Ovary (tissue), 9 donors: ENCODE data around the gene ARHGEF9. TPM values are rescaled to one million over a fixed set of nuclear protein-coding genes. Genes with fewer than 3 reads are reported as not detected.

Experiments
- DNase-seq, 5 donors: peaks; one replicate each; pipeline ENCODE4 v3.0.0-alpha.2; 2019 to 2020
- H3K27ac ChIP-seq, 2 donors: fragments of 200-600 bp; one replicate each; pipeline versions ENCODE4 v1.5.1 to v1.8.0; 2019 to 2022
- H3K27me3 ChIP-seq: fragments of 200-600 bp; one replicate; pipeline ENCODE4 v1.8.0; 2022
- H3K36me3 ChIP-seq: fragments of 200-600 bp; sonication (generic); one replicate; pipeline ENCODE4 v1.5.1; 2019
- H3K4me1 ChIP-seq: one replicate; pipeline ENCODE4 v1.8.1; 2013; ENCODE audit warnings: mild to moderate bottlenecking, moderate library complexity; ENCODE audit not compliant: insufficient read depth
- H3K4me3 ChIP-seq: fragments of 200-600 bp; sonication (generic); one replicate; pipeline ENCODE4 v1.5.1; 2017
- H3K9me3 ChIP-seq, 2 donors: fragments of 200-600 bp in 1 of 2; sonication (generic) in 1 of 2; one replicate each; pipeline versions ENCODE4 v1.5.1 to v1.8.1; 2013 to 2019; ENCODE audit warnings: mild to moderate bottlenecking in 1 of 2, moderate library complexity in 1 of 2
- EP300 ChIP-seq: sonication (generic); formaldehyde crosslinking; IDR thresholded peaks from one replicate; pipeline ENCODE4 v1.6.1; 2017; ENCODE audit warnings: antibody characterized with exemption
- POLR2A ChIP-seq: fragments of 450-650 bp; IDR thresholded peaks from one replicate; pipeline ENCODE4 v1.6.1; 2017; ENCODE audit warnings: antibody characterized with exemption, mild to moderate bottlenecking, moderate library complexity
- WGBS, 3 donors: extraction: QIAGEN DNeasy Blood & Tissue Kit in 1 of 3; methylation state at CpG; one replicate each; pipeline versions ENCODE4 v1.1.5 to v1.1.7; 2013 to 2017; 5-methylcytosine and 5-hydroxymethylcytosine counted together
- intact Hi-C, 4 donors: fragments of 100-400 bp; cut with DNase I; formaldehyde crosslinking; loops; one replicate each; pipeline versions ENCODE4 v1.11.0 to v1.15.1; 2022 to 2023
- polyA plus RNA-seq, 2 donors: library from polyadenylated mRNA; stranded (reverse); fragments of 200-250 nt in 1 of 2; fragments of 350-450 nt in 1 of 2; fragmentation: Illumina TruSeq in 1 of 2; extraction: RNeasy Lipid Tissue Mini Kit (QIAGEN cat#74804) in 1 of 2; gene quantifications; one replicate each; pipeline ENCODE4 v1.2.3, GENCODE V29; 2013 to 2014
- total RNA-seq, 7 donors: library from RNA; depleted of rRNA in 2 of 7; stranded (reverse); fragments of >200 nt in 2 of 7; fragmentation: NEBNext Ultra II Directional in 3 of 7; extraction: Animal tissue kit (Norgen Biotek cat#: 25700) in 3 of 7; gene quantifications; one replicate each; pipeline versions ENCODE4 v1.1.0 to v1.2.4, GENCODE V29; 2016 to 2023
- TF ChIP-seq, protein P1 (sequence below), 3 donors: fragments of 450-650 bp in 2 of 3; fragments of 200-600 bp in 1 of 3; IDR thresholded peaks; one replicate each; pipeline versions ENCODE4 v1.5.1 to v1.8.0; 2016 to 2022; ENCODE audit warnings: antibody characterized with exemption in 3 of 3, mild to moderate bottlenecking in 1 of 3
- donor health status: DM: no; HTN: no; CAD: no; lungs with moderate emphysema.
- donor health status: DM: no; HTN: no; CAD: no.
- donor health status: Bipolar disorder and iron deficiency.
- donor health status: DM: yes; HTN: yes; CAD: no.
- donor health status: DM: no; HTN: no; CAD: no.
- donor health status: DM: yes; HTN: yes; CAD: no.

Gene ARHGEF9
- total and polyA plus RNA-seq, 9 donors: 13.4 to 32.2 (median 24.1) TPM

DNA sequence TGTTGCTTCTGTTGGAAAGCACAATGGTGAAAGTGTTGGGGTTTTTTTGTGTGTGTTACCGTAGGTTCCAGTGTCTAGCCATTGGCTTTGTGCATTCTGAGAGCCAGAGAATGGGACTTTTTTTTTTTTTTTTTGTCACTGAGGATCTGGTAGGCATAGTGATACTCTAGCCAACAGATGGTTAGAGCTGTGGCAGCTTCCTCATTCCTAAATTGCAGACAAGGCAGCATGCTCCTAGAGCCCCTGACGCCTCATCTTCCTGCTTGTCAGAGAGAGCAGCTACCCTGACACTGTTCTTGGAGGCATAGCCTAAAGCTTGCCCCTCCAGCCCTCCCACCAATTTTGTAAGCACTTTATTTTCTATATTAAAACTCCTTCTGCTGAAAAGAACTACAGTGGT, 27.0 kb downstream of the ARHGEF9 start:
- Histone ChIP-seq H3K27me3 (no peaks in the 10 kb centered on the region), H3K27ac (no peak overlapping the region), H3K9me3 (no peaks in the 10 kb centered on the region), H3K4me3 (no peak overlapping the region), H3K36me3 (no peaks in the 10 kb centered on the region), H3K4me1 (no peaks in the 10 kb centered on the region)
- no peak for DNase-seq
- TF ChIP-seq POLR2A: no peak
- TF ChIP-seq, protein P1, sequence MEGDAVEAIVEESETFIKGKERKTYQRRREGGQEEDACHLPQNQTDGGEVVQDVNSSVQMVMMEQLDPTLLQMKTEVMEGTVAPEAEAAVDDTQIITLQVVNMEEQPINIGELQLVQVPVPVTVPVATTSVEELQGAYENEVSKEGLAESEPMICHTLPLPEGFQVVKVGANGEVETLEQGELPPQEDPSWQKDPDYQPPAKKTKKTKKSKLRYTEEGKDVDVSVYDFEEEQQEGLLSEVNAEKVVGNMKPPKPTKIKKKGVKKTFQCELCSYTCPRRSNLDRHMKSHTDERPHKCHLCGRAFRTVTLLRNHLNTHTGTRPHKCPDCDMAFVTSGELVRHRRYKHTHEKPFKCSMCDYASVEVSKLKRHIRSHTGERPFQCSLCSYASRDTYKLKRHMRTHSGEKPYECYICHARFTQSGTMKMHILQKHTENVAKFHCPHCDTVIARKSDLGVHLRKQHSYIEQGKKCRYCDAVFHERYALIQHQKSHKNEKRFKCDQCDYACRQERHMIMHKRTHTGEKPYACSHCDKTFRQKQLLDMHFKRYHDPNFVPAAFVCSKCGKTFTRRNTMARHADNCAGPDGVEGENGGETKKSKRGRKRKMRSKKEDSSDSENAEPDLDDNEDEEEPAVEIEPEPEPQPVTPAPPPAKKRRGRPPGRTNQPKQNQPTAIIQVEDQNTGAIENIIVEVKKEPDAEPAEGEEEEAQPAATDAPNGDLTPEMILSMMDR (IDR thresholded peaks at IDR 0.05): no peak
- no peak for TF ChIP-seq EP300
- intact Hi-C loops: no loop called here
- WGBS, 3 donors: 64 to 76% (median 68%) methylated on average over 2 of the region's 2 CpGs

DNA sequence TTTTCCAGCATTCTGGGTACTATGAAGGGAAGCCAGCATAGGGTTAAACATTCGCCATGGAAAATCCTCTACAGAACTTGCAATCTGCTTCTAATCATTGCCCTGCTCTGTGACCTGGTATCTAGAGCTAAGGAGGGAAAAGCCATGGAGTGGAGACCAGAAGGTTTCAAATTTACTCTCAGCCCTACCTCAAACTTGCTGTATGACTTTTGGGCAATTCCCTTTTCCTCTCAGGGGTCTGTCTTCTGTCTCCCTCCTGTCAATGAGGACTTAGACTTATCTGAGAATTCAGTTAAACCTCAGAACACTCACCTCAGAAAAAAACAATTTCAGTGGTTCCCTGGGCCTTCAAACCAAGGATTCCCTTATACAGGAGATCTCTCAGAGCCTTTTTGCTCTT, 29.1 kb downstream of the ARHGEF9 start:
- Histone ChIP-seq H3K4me3 (no peak overlapping the region), H3K27me3 (no peaks in the 10 kb centered on the region), H3K4me1 (peaks cover 6% of the 10 kb centered on the region), H3K9me3 (no peaks in the 10 kb centered on the region), H3K36me3 (no peaks in the 10 kb centered on the region), H3K27ac (peak overlapping the region in 1 of 2 donors; percentile 52)
- WGBS, 3 donors: 65 to 78% (median 65%) methylated on average over 1 of the region's 1 CpG
- no peak for DNase-seq
- intact Hi-C loops: no loop called here
- TF ChIP-seq, protein P1 (IDR thresholded peaks at IDR 0.05): no peak

DNA sequence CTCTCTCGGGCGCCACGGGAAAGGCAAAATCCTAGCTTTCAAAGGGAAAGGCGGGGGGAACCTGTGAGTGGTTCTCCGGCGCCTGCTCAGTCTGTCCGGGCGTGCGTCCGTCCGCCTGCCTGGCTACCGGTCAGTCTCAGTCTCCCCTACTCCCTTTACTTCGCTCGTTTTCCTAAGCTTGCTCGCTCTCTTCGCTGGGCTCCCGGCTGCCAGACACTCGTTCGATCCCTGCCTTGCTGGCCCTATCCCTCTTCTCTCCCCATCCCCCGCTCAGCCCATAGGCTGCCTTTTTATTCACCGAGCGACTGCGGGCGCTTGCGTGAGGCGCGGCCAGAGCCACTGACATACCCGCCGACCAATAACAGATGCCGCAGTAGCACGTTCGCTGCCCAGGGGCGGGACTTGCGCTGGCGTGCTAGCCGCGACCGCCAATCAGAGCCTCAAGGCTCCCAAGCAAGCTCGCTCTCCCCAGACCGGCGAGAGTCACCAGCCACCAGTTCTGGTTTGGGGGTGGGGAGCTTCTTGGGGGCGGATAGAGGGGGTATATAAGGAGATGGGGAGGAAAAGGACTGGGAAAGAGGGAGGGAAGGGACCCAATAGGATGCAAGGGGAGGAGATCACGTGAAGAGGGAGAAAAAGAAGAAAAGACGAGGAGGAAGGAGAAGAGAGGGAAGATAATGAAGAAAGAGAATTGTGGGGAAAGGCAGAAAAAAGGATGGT, 30.0 kb downstream of the ARHGEF9 start:
- Histone ChIP-seq H3K27me3 (no peaks in the 10 kb centered on the region), H3K4me1 (peaks cover 9% of the 10 kb centered on the region), H3K4me3 (peak overlapping the region; percentile 48), H3K27ac (peak overlapping the region; percentile 68 to 80), H3K9me3 (no peaks in the 10 kb centered on the region), H3K36me3 (no peaks in the 10 kb centered on the region)
- 31 to 39% (median 35%) methylated on average over 44 of the region's 44 CpGs for WGBS, 3 donors
- intact Hi-C loops: no loop called here
- TF ChIP-seq EP300 (no peak), POLR2A (peak; percentile 52)
- TF ChIP-seq, protein P1 (IDR thresholded peaks at IDR 0.05): no peak
- DNase-seq: peak; percentile 86 to 91 (median 89)

DNA sequence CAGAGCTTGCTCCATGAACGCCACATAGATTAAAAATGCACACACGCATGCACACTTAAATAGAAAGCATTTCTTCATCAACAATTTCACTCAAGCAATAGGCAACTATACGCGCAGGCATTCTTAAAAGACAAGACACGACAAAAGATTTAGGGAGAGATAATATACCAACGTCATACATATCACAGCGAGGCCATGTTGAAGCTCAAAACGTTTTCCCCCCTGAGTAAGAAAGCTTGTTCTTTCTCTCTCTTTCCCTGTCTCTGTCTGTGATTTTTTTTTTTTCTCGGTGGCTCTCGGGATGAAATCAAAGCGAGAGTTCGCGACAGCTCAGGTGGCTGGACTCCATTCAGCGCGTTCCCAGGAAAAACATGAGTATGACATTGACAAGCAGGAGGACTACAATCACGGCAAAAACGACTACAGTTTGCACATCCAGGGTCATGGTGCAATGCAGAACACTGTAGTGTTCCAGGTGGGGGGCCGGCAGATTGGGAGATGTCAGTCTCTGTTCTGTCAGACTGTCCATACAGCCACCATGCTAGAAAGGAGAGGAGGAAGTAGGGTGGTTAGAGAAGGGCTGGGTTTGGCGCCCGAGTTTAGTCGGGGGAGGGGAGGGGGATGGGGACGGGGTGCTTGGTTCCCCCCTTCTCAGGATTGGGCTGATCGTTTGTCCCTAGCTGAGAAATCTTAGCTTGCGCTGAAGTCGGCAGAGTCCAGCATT, 30.7 kb downstream of the ARHGEF9 start:
- no peak for DNase-seq
- Histone ChIP-seq H3K4me1 (peaks cover 9% of the 10 kb centered on the region), H3K27ac (peak overlapping the region; percentile 68 to 80), H3K36me3 (no peaks in the 10 kb centered on the region), H3K27me3 (no peaks in the 10 kb centered on the region), H3K4me3 (peak overlapping the region; percentile 48), H3K9me3 (no peaks in the 10 kb centered on the region)
- 24 to 41% (median 33%) methylated on average over 25 of the region's 25 CpGs for WGBS, 3 donors
- TF ChIP-seq, protein P1 (IDR thresholded peaks at IDR 0.05): no peak
- TF ChIP-seq POLR2A: no peak
- TF ChIP-seq EP300: no peak
- intact Hi-C loops: no loop called here
